HCT116 (cell line): Measurements from ENCODE around the gene PITPNC1.

Source experiments
- CTCF ChIP-seq, 3 experiments: fragments of 200-600 bp in 1 of 3; sonication (generic) in 1 of 3; IDR thresholded peaks in 2 of 3; conservative IDR thresholded peaks in 1 of 3; 2 replicates each; pipeline ENCODE4 v1.5.1; 2012 to 2017; ENCODE audit warnings: low read depth in 2 of 3, low read length in 2 of 3, antibody characterized with exemption in 1 of 3, borderline replicate concordance in 1 of 3, control low read depth in 1 of 3, mild to moderate bottlenecking in 1 of 3, mixed read lengths in 1 of 3, mixed run types in 1 of 3, moderate library complexity in 1 of 3; ENCODE audit not compliant: insufficient read depth in 1 of 3
- EZH2phosphoT487 ChIP-seq: fragments of 200-600 bp; IDR thresholded peaks from 2 replicates; pipeline ENCODE4 v1.6.1; 2018; ENCODE audit warnings: antibody characterized with exemption, borderline replicate concordance
- POLR2AphosphoS5 ChIP-seq: IDR thresholded peaks from 2 replicates; pipeline ENCODE4 v1.6.1; 2011; ENCODE audit warnings: mild to moderate bottlenecking, low read depth, low read length, moderate library complexity

- TF ChIP-seq EZH2phosphoT487 = no peak
- no peak for TF ChIP-seq CTCF (IDR thresholded peaks at IDR 0.05 in 2 of 3, conservative IDR thresholded peaks at IDR 0.05 in 1 of 3; ENCODE audit: borderline replicate concordance in 1 of 3, insufficient read depth in 1 of 3, low read depth in 2 of 3, low read length in 2 of 3)
- TF ChIP-seq POLR2AphosphoS5 = no peak
Measured at GRCh38 chr17:67578142-67578457, 201.0 kb downstream of the PITPNC1 start.
